HepG2 (cell line): Measurements from ENCODE around the gene HIC1. TPM values are rescaled to one million over a fixed set of nuclear protein-coding genes. Genes with fewer than 3 reads are reported as not detected.

ENCODE experiments used
- ATAC-seq: fragments of 200-7000 bp; cut with Tn5 transposase; 3 replicates; pipeline ENCODE4 v1.9.1; 2020; ENCODE audit warnings: mild to moderate bottlenecking, moderate library complexity
- BruUV-seq: library from RNA; stranded (reverse); fragments of 400-500 nt; replicated peaks from 2 replicates; lab custom pipeline; 2021; lab: Mats Ljungman, UMichigan
- CTCF ChIA-PET: fragments of 300-600 bp; formaldehyde crosslinking; extraction: SDS; loops from one replicate; lab custom pipeline; 2021; ENCODE audit warnings: low total read pairs, inconsistent platforms, low intra/inter-chr PET ratio; lab: Yijun Ruan, JAX
- POLR2A ChIA-PET: fragments of 350-600 bp; sonication (Branson Sonifier 250); formaldehyde crosslinking; loops from one replicate; lab custom pipeline; 2020; ENCODE audit warnings: antibody characterized with exemption, inconsistent platforms; lab: Yijun Ruan, JAX
- DNase-seq: peaks from one replicate; pipeline ENCODE4 v3.0.0-alpha.2; 2015; ENCODE audit warnings: low spot score
- FAIRE-seq: peaks from 3 replicates; lab custom pipeline; 2011; peaks lifted over from hg19 to GRCh38; lab: Jason Lieb, UNC
- H2AFZ ChIP-seq: one replicate; pipeline ENCODE4 v1.6.1; 2011; ENCODE audit warnings: low read length, inconsistent platforms
- H3K27ac ChIP-seq: fragments of 300-600 bp; 3 replicates; pipeline ENCODE4 v1.8.0; 2011; ENCODE audit warnings: mixed run types, mild to moderate bottlenecking, mixed read lengths, low read length, inconsistent platforms; ENCODE audit not compliant: insufficient read depth; ENCODE audit errors: extremely low read length
- H3K27me3 ChIP-seq, 2 experiments: fragments of 200-600 bp in 1 of 2; 2 replicates in 1 of 2; 3 replicates in 1 of 2; pipeline versions ENCODE4 v1.6.0 to v1.8.0; 2011; ENCODE audit warnings: low read length in 2 of 2, mild to moderate bottlenecking in 2 of 2, moderate library complexity in 2 of 2, inconsistent platforms in 1 of 2; ENCODE audit not compliant: insufficient read depth in 2 of 2, control insufficient read depth in 1 of 2
- H3K36me3 ChIP-seq, 2 experiments: fragments of 200-600 bp in 1 of 2; replicated peaks in 1 of 2; 2 replicates in 1 of 2; 3 replicates in 1 of 2; pipeline versions ENCODE4 v1.5.1 to v1.8.0; 2011; ENCODE audit warnings: low read length in 2 of 2, inconsistent platforms in 1 of 2; ENCODE audit not compliant: insufficient read depth in 2 of 2, control insufficient read depth in 1 of 2
- H3K4me1 ChIP-seq: 2 replicates; pipeline ENCODE4 v1.5.1; 2012; ENCODE audit warnings: low read length, inconsistent platforms; ENCODE audit not compliant: insufficient read depth
- H3K4me2 ChIP-seq: 2 replicates; pipeline ENCODE4 v1.6.0; 2011; ENCODE audit warnings: low read depth, low read length, inconsistent platforms
- H3K4me3 ChIP-seq, 3 experiments: fragments of 200-600 bp in 1 of 3; sonication (generic), shearing (Covaris generic) in 1 of 3; replicated peaks in 1 of 3; 2 replicates each; pipeline ENCODE4 v1.5.1; 2011 to 2016; ENCODE audit warnings: low read length in 3 of 3, inconsistent platforms in 2 of 3, low read depth in 2 of 3, mild to moderate bottlenecking in 2 of 3, control low read depth in 1 of 3, mixed read lengths in 1 of 3; ENCODE audit not compliant: insufficient read depth in 1 of 3
- H3K79me2 ChIP-seq: one replicate; pipeline ENCODE4 v1.6.1; 2011; ENCODE audit warnings: low read length, inconsistent platforms; ENCODE audit not compliant: insufficient read depth
- H3K9ac ChIP-seq: 2 replicates; pipeline ENCODE4 v1.6.0; 2011; ENCODE audit warnings: mild to moderate bottlenecking, low read depth, low read length, inconsistent platforms; ENCODE audit not compliant: insufficient read depth
- H3K9me3 ChIP-seq: 2 replicates; pipeline ENCODE4 v1.5.1; 2012; ENCODE audit warnings: mild to moderate bottlenecking, low read length
- H4K20me1 ChIP-seq: 2 replicates; pipeline ENCODE4 v1.6.0; 2011; ENCODE audit warnings: inconsistent platforms, mild to moderate bottlenecking, low read length, moderate library complexity; ENCODE audit not compliant: insufficient read depth
- FOSL1 ChIP-seq: sonication (generic); formaldehyde crosslinking; IDR thresholded peaks from 2 replicates; pipeline ENCODE4 v1.9.0; 2021; ENCODE audit warnings: missing genetic modification reagents, borderline replicate concordance
- FOXK2 ChIP-seq: fragments of 450-650 bp; IDR thresholded peaks from 2 replicates; pipeline ENCODE4 v1.6.1; 2016
- KLF11 ChIP-seq: IDR thresholded peaks from 2 replicates; pipeline ENCODE4 v1.6.1; 2016; ENCODE audit warnings: missing compliant biosample characterization
- MTF1 ChIP-seq: sonication (generic); formaldehyde crosslinking; IDR thresholded peaks from 2 replicates; pipeline ENCODE4 v1.5.0; 2020; ENCODE audit warnings: missing genetic modification reagents
- MTF2 ChIP-seq: sonication (generic); formaldehyde crosslinking; IDR thresholded peaks from 2 replicates; pipeline ENCODE4 v1.5.0; 2020; ENCODE audit warnings: missing genetic modification reagents, borderline replicate concordance
- MXI1 ChIP-seq: IDR thresholded peaks from 3 replicates; pipeline ENCODE4 v1.6.1; 2012; ENCODE audit warnings: low read depth, low read length, inconsistent platforms, borderline replicate concordance
- NAIF1 ChIP-seq: sonication (generic); formaldehyde crosslinking; IDR thresholded peaks from 2 replicates; pipeline ENCODE4 v1.5.0; 2020; ENCODE audit warnings: mild to moderate bottlenecking, missing genetic modification reagents, borderline replicate concordance
- TAF15 ChIP-seq: fragments of 200-400 bp; formaldehyde crosslinking; IDR thresholded peaks from one replicate; pipeline ENCODE4 v1.6.1; 2018; ENCODE audit warnings: mild to moderate bottlenecking, low read depth, low read length; ENCODE audit not compliant: poor library complexity, severe bottlenecking
- TOPORS ChIP-seq: sonication (generic); formaldehyde crosslinking; IDR thresholded peaks from 2 replicates; pipeline ENCODE4 v1.8.0; 2023; ENCODE audit warnings: mild to moderate bottlenecking, missing genetic modification reagents
- ZNF224 ChIP-seq: sonication (generic); formaldehyde crosslinking; IDR thresholded peaks from 2 replicates; pipeline ENCODE4 v1.5.0; 2020; ENCODE audit warnings: mild to moderate bottlenecking, missing genetic modification reagents
- ZNF230 ChIP-seq: sonication (generic); formaldehyde crosslinking; IDR thresholded peaks from 2 replicates; pipeline ENCODE4 v1.4.0; 2020; ENCODE audit warnings: mild to moderate bottlenecking, missing genetic modification reagents
- ZNF296 ChIP-seq: sonication (generic); formaldehyde crosslinking; conservative IDR thresholded peaks from 2 replicates; pipeline ENCODE4 v1.5.0; 2020; ENCODE audit warnings: mild to moderate bottlenecking, missing genetic modification reagents
- ZNF598 ChIP-seq: sonication (generic); formaldehyde crosslinking; IDR thresholded peaks from 2 replicates; pipeline ENCODE4 v1.5.1; 2020; ENCODE audit warnings: mild to moderate bottlenecking, missing genetic modification reagents, borderline replicate concordance
- WGBS: methylation state at CpG from one replicate; pipeline ENCODE4 v1.1.6; 2017; ENCODE audit warnings: low lambda C conversion rate; 5-methylcytosine and 5-hydroxymethylcytosine counted together
- in situ Hi-C: cut with HindIII; loops from 2 replicates; pipeline ENCODE4 v1.10.0; 2017; ENCODE audit warnings: low pct_unique_long_range_greater_than_20kb; ENCODE audit not compliant: extremely low pct_ligation_motif_present
- intact Hi-C: fragments of 100-400 bp; cut with micrococcal nuclease; formaldehyde crosslinking; loops from one replicate; pipeline ENCODE4 v1.10.0; 2022; ENCODE audit not compliant: unreplicated experiment
- polyA plus RNA-seq, 8 experiments: library from polyadenylated mRNA; depleted of rRNA in 3 of 8; stranded (reverse) in 7 of 8; unstranded in 1 of 8; fragments of >200 nt; fragmentation: Illumina TruSeq in 4 of 8; extraction: Trizol in 4 of 8; gene quantifications; 2 replicates each; pipeline versions ENCODE4 v1.2.1 to v1.2.3, GENCODE V29; 2011 to 2016; ENCODE audit warnings: low read depth in 4 of 8, missing spikeins in 1 of 8, mixed read lengths in 1 of 8; ENCODE audit not compliant: insufficient read depth in 1 of 8
- total RNA-seq, 5 experiments: library from RNA; depleted of rRNA; stranded (reverse); fragments of >200 nt; fragmentation: Illumina TruSeq; extraction: Trizol; gene quantifications; 2 replicates each; pipeline ENCODE4 v1.2.3, GENCODE V29; 2016; ENCODE audit warnings: low read depth in 1 of 5
- TF ChIP-seq, protein P1 (sequence below): sonication (generic); formaldehyde crosslinking; IDR thresholded peaks from 2 replicates; pipeline ENCODE4 v1.5.0; 2020; ENCODE audit warnings: mild to moderate bottlenecking, missing genetic modification reagents, borderline replicate concordance
- TF ChIP-seq, protein P2 (sequence below): sonication (generic); formaldehyde crosslinking; IDR thresholded peaks from 2 replicates; pipeline ENCODE4 v1.5.1; 2020; ENCODE audit warnings: missing genetic modification reagents, mild to moderate bottlenecking, borderline replicate concordance

Gene HIC1
- total and polyA plus RNA-seq, 2 of the 13 experiments (the other 11 are each of a cell fraction or from before 2014, with no cell fraction given): 0.04 to 0.31 TPM

DNA sequence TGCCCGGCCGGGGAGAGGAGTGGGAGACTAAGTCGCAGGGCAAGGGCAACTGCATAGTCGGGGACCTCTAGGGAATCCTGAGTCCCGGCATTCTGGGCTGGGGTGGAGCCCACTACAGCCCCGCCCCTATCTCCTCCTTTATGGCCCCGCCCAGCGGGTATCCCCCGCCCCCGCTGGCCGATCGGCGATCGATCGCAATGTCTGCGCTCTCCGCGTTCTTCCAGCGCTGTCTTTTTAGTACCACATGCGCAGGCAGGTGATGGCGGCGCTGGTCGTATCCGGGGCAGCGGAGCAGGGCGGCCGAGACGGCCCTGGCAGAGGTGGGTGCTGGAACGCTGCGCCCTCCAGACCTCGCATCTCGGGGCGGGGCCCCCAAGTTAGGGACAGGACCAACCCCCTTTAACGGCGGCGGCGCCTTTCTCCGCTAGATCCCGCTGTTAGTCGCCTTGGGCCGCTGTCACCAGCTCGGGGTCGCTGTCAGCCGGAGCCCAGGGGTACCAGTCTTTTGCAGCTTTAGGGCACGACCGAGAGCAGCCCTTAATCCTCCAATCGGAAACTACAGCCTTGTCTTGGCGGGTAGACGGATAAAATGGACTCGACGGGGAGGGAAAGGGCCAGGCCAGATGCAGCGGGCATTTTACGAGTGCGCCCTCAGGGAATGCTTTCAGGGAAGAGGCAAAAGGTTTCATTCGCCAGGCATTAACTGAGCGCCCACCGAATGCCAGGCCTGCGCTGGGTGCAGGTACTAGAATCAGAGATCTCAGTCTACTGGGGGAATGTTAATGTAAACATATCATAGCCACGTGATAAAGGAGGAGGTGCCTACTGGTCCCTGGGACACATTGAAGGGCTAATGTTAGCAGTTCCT is 24.8 kb upstream of the HIC1 start, which contains the start of gene DPH1:
TSS of gene DPH1 (plus strand) at position 243 of the 868 bp plus-strand sequence. CDS start at position 260, 17 bp downstream.
- no peak within 1 kb of the TSS for H2AFZ ChIP-seq
- in situ Hi-C loops: loop anchor here (5.0 to 25.0 kb wide), 2 partner anchors 123 to 318 kb away; partner anchors contain the start of genes TLCD2 and WDR81
- no peak for TF ChIP-seq ZNF230
- peak; percentile 66; the same call in 1 of the 2 replicates for TF ChIP-seq ZNF598 (CRISPR knock-in tag)
- 0 out of 2 replicates have a peak, but pooled peaks have one; percentile 17 for TF ChIP-seq ZNF224 (CRISPR knock-in tag)
- peak; percentile 47; the same call in 1 of the 2 replicates for TF ChIP-seq MTF2 (CRISPR knock-in tag)
- TF ChIP-seq, protein P1, sequence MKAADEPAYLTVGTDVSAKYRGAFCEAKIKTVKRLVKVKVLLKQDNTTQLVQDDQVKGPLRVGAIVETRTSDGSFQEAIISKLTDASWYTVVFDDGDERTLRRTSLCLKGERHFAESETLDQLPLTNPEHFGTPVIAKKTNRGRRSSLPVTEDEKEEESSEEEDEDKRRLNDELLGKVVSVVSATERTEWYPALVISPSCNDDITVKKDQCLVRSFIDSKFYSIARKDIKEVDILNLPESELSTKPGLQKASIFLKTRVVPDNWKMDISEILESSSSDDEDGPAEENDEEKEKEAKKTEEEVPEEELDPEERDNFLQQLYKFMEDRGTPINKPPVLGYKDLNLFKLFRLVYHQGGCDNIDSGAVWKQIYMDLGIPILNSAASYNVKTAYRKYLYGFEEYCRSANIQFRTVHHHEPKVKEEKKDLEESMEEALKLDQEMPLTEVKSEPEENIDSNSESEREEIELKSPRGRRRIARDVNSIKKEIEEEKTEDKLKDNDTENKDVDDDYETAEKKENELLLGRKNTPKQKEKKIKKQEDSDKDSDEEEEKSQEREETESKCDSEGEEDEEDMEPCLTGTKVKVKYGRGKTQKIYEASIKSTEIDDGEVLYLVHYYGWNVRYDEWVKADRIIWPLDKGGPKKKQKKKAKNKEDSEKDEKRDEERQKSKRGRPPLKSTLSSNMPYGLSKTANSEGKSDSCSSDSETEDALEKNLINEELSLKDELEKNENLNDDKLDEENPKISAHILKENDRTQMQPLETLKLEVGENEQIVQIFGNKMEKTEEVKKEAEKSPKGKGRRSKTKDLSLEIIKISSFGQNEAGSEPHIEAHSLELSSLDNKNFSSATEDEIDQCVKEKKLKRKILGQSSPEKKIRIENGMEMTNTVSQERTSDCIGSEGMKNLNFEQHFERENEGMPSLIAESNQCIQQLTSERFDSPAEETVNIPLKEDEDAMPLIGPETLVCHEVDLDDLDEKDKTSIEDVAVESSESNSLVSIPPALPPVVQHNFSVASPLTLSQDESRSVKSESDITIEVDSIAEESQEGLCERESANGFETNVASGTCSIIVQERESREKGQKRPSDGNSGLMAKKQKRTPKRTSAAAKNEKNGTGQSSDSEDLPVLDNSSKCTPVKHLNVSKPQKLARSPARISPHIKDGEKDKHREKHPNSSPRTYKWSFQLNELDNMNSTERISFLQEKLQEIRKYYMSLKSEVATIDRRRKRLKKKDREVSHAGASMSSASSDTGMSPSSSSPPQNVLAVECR (CRISPR knock-in tag): peak; percentile 99
- TF ChIP-seq NAIF1 (CRISPR knock-in tag): peak; percentile 85
- no peak for TF ChIP-seq MTF1 (CRISPR knock-in tag)
- peak; percentile 59; the same call in 1 of the 2 replicates for TF ChIP-seq TOPORS (CRISPR knock-in tag)
- peak; percentile 22; the same call in 1 of the 2 replicates for TF ChIP-seq FOSL1 (CRISPR knock-in tag)
- TF ChIP-seq, protein P2, sequence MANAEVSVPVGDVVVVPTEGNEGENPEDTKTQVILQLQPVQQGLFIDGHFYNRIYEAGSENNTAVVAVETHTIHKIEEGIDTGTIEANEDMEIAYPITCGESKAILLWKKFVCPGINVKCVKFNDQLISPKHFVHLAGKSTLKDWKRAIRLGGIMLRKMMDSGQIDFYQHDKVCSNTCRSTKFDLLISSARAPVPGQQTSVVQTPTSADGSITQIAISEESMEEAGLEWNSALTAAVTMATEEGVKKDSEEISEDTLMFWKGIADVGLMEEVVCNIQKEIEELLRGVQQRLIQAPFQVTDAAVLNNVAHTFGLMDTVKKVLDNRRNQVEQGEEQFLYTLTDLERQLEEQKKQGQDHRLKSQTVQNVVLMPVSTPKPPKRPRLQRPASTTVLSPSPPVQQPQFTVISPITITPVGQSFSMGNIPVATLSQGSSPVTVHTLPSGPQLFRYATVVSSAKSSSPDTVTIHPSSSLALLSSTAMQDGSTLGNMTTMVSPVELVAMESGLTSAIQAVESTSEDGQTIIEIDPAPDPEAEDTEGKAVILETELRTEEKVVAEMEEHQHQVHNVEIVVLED (CRISPR knock-in tag): peak; percentile 87
- TF ChIP-seq MXI1: peak; percentile 97
- TF ChIP-seq FOXK2: no peak
- TF ChIP-seq ZNF296 (CRISPR knock-in tag): no peak
- peak; percentile 64; the same call in 1 of the 2 replicates for TF ChIP-seq KLF11
- TF ChIP-seq TAF15: no peak

More for the DNA sequence above, 24.8 kb upstream of the HIC1 start, which contains the start of gene DPH1:
- Histone ChIP-seq H3K79me2 (peaks cover 6% of the 10 kb centered on the region), H3K4me1 (peaks cover 32% of the 10 kb centered on the region), H3K4me3 (peak within 1 kb of the TSS; percentile 89 to 98 (median 96)), H3K27me3 (peaks cover 0 to 24% of the 10 kb centered on the region in 2 experiments; a peak in 2 of 5 replicates), H3K9ac (peak within 1 kb of the TSS; percentile 87), H3K36me3 (peaks cover 3 to 8% of the 10 kb centered on the region in 2 experiments; a peak in 4 of 5 replicates), H3K9me3 (no peaks in the 10 kb centered on the region), H3K27ac (peak within 1 kb of the TSS; percentile 52), H4K20me1 (peaks cover 4% of the 10 kb centered on the region), H3K4me2 (peak within 1 kb of the TSS; percentile 87)
- peak; percentile 99 for FAIRE-seq
- ChIA-PET POLR2A (interaction anchor here (0.6 to 1.9 kb wide), 3 partner anchors 33 to 73 kb away, joined by 3 to 4 read pairs (median 4); no protein-coding TSS in a partner anchor), CTCF (interaction anchor here (0.8 to 1.4 kb wide), 2 partner anchors 121 to 147 kb away, joined by 4 to 15 read pairs; no protein-coding TSS in a partner anchor)
- TSS peak; percentile 78 for BruUV-seq
- WGBS: 1% methylated on average over 20 of the region's 59 CpGs
- intact Hi-C loops: loop anchor here (10.0 kb wide), 2 partner anchors 55 to 145 kb away; no protein-coding TSS in a partner anchor
- DNase-seq: peak; percentile 92
- peak; percentile 94 for ATAC-seq
